Left hindlimb (tissue), 1 donor: Measurements from ENCODE around the gene CCR9.
"Not testable (repeated sequence)": the region's sequence is repeated elsewhere in the genome, so short reads cannot be mapped to it uniquely, and the experiment has no call there.

Experiments
- DNase-seq: peaks from one replicate; pipeline ENCODE4 v3.0.0-alpha.2; 2018

Gene CCR9, protein sequence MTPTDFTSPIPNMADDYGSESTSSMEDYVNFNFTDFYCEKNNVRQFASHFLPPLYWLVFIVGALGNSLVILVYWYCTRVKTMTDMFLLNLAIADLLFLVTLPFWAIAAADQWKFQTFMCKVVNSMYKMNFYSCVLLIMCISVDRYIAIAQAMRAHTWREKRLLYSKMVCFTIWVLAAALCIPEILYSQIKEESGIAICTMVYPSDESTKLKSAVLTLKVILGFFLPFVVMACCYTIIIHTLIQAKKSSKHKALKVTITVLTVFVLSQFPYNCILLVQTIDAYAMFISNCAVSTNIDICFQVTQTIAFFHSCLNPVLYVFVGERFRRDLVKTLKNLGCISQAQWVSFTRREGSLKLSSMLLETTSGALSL

DNA sequence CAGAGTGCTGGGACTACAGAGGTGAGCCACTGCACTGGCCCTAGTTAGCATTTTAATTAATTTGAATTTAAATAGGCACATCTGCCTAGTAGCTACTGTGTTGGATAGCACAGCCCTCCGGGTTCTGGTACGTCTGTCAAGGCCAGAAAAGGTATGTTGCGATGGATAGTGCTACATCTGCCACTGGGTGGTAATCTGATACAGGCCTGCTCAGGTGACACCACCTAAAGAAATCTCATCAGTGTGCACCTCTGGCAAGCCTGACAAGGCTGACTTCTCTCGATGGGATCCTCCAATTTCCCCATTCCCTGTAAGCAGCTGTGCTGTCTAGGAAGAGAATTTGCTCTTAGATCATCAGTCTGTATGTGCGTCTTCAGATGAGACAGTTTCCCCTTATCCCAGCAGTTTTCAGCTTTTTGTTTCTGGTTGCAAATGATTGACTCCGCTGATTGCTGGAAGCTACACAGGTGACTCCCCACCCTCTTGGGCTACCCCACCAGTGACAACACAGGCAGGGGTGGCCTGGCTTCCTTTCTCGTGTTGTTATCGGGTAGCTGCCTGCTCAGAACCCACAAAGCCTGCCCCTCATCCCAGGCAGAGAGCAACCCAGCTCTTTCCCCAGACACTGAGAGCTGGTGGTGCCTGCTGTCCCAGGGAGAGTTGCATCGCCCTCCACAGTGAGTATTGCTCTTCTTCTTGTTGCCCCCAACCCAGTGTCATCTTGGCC is at the start of gene CCR9:
Gene CCR9, plus strand, starts transcription at position 565 of the 727 bp plus-strand sequence. CDS start 8,391 bp downstream, outside the sequence.
- DNase-seq: no peak

DNA sequence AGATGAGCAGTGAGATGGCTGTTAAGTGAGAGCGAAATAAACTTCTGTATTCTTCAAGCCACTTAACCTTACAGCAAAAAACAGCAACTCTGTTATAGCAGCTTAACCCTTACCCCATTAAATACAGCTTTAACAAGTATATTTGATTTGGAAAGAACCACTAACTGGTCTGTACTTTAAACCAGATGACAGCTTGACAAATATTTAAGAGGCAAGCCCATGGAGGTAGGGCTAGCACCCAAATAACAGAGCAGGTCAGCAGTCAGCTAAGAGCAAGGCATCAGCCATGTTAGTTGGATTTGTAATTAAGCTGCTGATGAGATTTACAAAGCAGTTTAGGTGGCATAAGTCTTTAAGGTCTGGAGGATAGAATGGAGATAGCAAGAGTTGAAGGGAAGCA is 47.9 kb upstream of the CCR9 start:
- DNase-seq: no peak

DNA sequence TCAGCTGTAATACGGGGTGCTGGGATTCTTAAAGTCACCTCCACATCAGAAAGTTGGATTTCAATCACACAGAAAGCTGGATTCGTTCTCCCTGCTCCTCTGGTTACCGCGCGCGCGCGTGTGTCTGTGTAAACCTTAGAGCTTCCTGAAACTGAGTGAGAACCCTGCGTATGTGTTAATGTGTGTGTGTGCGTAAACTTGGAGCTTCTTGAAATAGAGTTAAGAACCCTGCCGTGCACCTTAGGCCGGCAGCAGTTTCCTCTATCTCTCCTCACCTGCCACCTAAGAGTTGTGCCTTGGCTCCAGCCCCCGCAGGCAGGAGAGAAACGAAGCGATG is 45.0 kb upstream of the CCR9 start:
- DNase-seq: no peak

DNA sequence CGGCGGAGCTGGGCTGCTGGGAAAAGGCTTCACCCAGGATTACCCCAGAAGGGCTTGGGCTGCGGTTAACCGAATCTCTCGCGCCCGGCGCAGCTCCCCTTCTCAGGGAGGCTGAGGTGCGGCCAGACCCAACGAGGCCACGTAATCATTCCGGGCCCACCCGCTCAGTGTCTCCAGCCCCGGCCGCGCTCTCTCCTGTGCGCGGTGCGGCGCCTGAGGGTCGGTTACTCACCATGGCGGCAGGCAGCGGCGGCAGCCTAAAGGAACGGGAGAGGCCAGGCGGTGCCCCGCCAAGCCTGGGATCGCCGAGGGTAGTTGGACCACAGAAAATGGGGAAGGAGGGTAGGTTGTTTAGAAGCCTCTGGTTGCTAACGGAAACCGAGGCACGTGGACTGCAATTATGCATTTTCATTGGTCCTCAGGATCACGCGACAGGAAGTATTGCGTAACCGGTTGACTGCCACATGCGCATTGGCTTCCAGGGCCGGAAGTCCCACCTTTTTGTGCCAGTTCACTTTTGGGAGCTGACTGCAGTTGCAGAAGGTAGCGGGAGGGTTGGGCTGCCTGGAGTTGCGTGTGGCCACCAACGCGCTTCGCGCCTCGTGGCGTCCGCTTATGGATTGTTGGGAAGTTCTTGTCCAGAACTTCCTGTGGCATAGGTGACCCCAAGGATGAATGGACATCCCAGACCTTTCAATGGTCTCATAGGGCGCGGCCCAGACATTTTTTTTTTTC is 44.4 kb upstream of the CCR9 start, which contains the start of gene LZTFL1:
Gene LZTFL1, minus strand, starts transcription at position 363 of the 735 bp plus-strand sequence. Its CDS starts 128 bp downstream, at position 235.
- DNase-seq: peak; percentile 96

DNA sequence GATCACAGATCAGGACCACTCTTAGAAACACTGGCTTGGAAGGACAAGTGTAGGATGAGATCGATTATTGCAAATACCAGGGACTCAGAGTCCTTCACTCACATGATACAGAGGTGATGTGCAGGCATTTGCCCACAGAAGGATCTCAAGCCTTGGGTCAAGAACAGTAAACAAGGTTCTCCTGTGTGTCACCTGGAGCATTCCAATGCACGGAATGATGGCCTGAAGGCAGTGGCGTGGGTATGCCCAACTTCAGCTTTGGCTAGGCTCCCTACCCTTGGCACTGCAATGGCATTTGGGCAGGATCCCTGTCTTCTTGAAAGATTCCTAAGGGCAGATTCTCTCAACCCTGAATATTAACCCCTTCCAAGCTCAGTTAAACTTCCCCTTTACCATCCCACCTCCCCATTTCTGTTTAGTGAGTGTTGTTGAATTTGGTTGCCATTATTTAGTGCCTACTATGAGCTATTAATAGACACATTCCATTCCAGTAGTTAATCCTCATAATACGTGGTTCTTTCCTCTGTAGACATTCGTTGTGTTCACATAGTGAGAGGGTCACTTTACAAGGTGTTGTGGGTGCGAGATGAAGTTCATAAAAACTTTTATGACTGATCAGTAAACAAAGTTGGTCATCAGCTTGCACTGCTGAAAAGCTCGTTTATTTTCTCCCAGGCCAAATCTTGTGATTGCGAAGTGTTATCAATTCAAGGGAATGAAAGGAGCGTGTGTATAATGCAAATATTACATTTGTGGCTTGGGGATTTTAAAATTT is 43.3 kb upstream of the CCR9 start:
- no peak for DNase-seq

DNA sequence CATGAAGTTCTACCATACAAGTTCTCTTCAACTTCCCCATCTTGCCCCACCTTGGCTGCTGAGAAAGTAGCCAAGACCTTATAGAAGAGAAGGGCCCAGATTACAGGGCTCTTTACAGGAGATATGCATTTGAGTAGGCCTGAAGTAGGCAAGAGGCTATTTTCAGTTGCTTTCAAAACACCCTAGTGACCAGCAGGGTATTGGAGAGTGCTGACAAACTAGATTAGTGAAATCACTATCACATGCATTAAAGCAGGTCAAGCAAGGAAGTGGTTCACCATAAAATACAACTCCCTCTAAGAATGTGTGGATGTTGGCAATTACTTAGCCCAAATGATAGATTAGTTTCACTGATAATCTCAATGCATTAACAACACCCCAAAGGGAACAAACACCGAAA is 41.7 kb upstream of the CCR9 start:
- DNase-seq: no peak

DNA sequence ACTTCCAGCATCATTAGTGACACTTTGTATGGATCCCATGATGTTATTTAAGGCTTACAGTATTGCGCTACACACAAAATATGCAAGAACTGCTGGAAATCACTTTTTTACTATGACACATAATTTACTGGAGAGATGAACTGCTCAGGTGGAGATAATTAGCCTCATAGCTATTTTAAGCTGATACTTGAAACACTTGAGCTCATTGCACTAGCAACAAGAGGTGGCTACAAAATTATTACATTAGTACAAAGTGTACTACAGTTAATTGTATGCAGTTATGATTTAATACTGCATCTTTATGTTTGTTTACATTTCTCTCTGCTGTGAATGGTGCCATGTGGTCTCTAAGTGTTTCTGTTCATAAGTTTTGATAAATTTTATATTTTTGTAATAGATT is 38.0 kb upstream of the CCR9 start:
- no peak for DNase-seq

DNA sequence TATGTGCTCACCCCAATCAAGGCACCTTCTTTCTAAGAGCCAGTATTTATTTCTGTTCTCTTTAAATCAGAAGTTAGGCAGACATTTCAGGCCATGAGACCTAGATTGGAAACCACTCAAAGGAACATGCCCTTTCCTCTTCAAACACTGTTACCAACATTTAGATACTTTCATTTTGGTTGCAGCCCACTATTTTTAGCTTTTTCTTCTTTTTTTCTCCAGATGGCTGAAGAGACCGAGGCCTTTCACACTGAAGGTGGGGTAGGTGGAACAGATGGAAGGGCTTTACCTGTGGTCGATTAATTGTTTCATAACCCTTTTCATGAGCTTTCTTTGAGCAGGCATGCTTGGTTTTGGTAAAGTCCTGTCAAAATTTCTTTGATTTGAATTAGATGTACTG is 33.5 kb upstream of the CCR9 start:
- DNase-seq: no peak

DNA sequence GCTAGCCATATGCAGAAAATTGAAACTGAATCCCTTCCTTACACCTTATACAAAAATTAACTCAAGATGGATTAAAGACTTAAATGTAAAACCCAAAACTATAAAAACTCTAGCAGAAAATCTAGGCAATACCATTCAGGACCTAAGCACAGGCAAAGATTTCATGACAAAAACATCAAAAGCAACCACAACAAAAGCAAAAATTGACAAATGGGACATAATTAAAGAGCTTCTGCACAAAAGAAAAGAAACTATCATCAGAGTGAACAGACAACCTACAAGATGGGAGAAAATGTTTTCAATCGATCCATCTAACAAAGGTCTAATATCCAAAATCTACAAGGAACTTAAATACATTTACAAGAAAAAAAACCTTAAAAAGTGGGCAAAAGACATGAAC is 30.0 kb upstream of the CCR9 start:
- DNase-seq: not testable (repeated sequence)

DNA sequence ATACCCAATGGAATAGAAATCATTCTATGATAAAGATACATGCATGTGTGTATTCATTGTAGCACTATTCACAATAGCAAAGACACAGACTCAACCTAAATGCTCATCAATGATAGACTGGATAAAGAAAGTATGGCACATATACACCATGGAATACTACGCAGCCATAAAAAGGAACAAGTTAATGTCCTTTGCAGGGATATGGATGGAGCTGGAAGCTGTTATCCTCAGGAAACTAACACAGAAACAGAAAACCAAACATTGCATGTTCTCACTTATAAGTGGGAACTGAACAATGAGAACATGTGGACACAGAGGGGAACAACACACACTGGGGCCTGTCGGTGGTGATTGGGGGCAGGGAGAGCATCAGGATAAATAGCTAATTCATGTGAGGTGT is 29.3 kb upstream of the CCR9 start:
- DNase-seq: not testable (repeated sequence)

DNA sequence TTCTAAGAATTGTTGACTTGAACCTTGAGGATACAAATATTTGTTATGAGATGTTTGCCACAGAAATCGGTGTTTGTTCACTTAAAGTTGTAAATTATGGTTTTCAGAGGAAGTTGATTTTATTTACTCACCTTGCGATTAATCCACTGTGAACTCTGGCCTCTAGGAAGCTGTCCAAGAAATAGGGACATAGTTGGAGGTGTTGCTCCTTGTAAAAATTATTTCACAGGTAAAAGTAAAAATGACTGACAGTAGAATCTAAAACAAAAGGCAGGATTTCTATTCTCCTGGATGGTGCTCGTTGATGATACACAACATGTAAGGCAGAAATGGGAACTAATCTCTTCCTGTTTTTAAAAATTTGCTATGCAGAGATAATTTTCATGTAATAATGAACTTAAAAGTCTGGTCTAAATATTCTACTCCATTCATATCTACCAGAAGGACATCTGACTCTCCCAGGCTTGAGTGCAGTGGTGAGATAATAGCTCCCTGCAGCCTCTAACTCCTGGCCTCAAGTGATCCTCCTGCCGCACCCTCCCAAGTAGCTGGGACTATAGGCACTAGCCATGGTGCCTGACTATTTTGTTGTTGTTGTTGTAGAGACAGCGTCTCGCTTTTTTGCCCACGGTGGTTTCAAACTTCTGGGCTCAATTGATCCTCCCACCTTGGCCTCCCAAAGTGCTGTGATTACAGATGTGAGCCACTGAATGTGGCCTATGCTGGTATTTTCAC is 27.4 kb upstream of the CCR9 start:
- no peak for DNase-seq

DNA sequence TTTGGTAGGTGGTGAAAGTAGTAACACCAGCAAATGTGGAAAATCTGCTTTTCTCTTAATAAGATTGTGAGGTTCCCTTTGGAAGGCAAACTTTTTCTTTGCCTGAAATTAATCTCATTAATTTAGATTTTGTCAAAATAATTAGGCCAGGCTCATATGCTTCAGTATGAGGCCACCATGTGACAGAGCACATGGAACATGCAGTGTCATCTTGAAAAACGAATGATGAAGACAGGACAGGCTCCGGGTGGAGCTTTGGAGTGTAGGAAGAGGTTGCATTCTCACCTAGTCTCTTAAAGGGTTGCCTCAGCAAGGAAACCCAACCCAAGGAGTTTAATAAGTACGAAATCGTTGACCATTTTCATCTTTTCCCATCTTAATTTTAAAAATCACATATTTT is 25.9 kb upstream of the CCR9 start:
- no peak for DNase-seq

DNA sequence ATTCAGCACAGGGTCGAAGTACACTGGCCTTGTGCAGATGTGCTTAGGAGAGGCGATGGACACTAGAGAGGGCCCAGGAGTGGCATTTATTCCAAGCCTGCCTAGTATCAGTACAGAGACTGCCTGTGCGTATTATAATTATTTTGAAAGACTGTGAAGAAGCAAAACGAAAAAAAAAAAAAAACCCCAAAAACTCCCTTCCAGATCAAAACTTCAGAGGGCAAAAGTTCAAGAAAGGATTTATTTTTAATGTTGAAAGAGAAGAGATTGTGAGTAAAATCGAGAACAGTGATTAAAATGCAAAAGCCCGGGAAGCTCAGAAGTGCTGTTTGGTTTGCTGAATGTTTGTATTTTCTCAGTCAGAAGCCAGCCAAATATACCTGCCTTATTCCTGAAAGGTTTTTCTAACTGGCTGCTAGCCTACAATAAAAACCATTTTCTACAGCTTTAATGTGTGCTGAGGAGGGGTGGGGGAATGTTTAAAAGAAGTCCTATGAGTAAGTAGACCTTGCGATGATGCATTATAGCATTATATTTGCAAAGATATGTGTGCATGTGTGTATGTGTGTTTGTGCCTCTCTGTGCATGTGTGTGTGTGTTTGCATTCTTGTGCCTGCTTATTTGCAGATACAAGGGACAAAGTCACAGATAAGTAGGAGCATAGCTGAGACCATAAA is 25.2 kb upstream of the CCR9 start:
- DNase-seq: no peak

DNA sequence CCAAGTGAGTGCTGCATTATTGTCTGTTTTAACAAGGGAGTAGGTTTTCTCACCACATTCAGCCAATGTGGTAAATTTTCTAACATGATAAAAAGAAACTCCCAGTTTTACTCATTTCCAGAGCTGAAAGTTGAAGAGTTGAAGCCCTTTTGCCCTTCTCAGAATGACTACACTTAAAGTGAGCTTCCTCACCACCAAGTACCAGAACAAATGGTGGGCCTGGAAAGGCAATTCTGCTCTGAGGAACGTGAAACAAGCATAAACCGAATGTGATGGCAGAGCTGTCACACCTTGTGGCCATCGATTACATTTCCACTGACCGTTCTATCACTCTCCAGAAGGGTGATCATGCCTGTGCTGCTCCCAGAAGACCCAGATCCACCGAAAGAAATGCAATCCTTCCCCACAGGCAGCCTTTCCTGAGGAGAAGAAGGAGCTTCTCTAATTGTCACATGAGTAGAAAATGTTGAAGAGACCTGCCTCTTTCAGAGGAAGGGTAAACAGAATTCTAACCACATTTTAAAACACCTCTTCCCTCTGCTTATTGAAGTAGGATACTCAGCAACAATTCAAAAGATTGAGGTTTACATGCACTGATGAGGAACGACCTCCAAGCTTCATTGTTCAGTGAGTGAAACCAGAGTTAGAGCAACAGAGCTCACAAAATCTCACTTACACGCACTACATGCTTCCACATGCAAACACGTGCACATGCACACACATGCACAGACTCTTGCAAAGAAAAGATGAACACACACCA is 21.4 kb upstream of the CCR9 start:
- DNase-seq: no peak

DNA sequence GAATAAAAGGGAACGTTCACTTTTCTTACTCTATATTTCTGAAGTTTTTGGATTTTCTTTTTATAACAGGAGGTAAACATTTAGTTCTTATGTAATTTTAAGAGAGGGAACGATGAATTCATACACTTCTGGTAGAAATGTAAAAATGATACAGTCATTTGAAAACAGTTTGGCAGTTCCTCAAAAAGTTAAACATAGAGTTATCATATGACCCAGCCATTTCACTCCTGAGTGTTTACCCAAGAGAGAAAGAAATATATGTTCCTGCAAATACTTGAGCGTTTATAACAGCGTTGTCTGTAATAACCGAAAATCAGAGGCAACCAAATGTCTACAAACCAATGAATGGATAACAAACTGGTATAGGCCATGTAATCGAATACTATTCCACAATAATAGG is 20.8 kb upstream of the CCR9 start:
- DNase-seq: no peak

DNA sequence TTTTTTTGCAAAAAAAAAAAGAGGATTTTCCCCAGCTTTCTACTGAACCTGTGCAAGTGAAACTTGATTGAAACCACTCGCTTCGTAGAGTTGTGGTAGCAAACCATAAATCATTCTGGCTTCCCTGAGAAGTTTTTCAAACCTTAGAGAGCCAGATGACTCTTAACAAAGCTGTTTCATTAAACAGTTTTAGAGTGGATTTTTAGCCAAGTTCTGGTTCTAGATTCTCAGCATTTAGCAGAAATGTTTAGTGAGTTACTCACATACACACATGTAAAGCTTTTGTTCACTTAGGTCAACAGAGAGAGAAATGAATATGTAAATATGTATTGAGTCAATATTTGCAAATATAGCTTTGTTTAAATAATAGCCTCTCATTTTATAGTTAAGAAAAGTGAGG is 18.1 kb upstream of the CCR9 start:
- DNase-seq: no peak

DNA sequence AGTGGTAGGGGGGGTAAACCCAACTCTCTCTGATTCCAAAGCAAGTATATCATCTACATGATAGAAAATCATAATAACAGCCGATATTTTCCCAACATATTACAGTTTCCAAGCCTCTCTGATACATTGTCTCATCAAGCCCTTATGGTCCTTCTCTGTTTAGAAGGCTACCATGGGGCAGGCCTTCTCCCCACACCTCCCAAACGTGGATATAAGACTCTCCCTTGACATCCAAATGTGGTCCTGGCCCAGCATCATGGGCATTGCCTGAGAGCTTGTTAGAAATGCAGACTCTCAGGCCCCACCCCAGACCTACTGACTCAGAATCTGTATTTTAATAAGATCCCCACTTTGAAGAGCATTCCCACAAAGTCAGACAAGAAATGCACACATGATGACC is 17.7 kb upstream of the CCR9 start:
- DNase-seq: no peak

DNA sequence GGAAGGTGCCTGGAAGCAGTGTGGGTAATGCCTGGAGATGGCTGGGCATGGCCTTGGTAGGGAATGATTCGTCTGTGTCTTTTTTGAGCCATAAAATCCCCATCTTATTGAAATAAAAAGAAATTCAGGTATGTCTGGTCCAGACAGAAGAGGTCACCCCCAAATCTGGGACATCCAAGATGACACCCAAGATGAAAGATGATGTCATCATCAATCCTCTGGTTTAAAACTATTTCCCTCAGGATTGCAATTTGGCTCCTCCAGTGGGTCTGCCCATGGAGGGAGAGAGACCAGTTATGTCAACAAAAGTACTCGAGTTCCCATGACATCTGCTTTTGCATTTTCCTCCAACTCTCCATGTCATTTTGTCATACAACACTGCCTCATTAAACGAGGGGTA is 16.7 kb upstream of the CCR9 start:
- DNase-seq: no peak

DNA sequence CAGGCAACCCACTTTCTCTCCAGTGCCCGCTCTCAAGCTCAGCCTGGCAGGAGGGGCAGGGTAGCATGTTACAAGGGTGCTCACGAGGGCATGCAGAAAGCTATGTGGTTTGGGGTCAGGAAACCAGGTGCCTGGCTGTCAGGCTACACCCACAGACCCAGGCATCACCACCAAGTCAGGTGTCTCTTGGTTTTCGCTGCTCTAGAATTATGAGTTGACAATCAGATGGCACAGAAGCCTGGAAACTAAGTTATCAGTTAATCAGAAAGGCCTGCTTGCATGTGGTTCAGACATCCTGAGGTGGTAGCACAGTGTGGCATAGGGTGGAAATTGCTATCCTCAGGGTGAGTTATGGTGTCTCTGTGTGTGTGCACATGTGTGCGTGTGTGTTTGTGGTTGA is 16.2 kb upstream of the CCR9 start:
- no peak for DNase-seq

DNA sequence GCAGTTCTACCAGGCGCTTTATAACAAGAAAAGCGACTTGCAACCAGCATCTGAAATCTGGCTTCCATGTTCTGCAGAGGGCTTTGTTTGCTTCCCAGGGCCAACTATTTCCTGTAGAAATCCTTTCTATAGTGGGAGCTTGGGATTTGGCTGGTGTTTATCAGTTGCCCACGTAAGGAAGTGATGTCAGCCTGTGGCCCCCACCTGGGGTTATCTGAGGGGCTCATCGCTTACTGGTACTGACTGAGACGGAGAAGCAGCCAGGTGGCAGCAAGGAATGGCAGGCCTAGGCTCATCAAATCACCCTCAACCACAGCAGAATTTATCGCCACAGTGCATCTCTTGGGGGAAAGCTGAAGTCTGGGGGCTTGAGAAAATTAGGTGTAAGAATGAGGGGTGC is 14.6 kb upstream of the CCR9 start:
- no peak for DNase-seq

DNA sequence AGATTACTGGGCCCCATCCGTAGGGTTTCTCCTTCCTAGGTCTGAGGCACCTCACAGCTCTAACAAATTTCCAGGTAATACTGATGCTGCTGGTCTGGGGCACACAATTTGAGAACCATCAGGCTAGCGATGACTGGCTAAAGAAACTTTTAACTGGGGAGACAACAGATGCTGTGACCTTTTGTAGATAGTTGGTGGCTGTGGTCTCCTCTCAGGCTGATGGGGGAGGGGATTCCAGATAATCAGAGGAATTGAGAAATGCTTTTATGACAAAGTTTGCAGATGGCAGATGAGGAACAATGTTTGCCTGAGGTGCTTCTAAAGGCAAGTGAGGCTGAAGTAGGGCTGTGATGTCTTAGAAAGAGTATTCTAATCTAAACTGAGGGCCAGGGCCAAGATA is 13.8 kb upstream of the CCR9 start:
- no peak for DNase-seq
